ENCODE results near the gene NMNAT2. TPM values are rescaled to one million over a fixed set of nuclear protein-coding genes. Genes with fewer than 3 reads are reported as not detected.
A peak's percentile ranks its signal among the peaks of the same experiment; 100 is the strongest.
"Not testable (repeated sequence)": the region's sequence is repeated elsewhere in the genome, so short reads cannot be mapped to it uniquely, and the experiment has no call there.

The NMNAT2 gene
- total and polyA plus RNA-seq, 12 donors, result 0.23 to 5.8 (median 2.1) TPM

- DNase-seq, result no peak
- Histone ChIP-seq H3K27me3 (no peaks in the 10 kb centered on the region), H3K36me3 (no peaks in the 10 kb centered on the region), H3K4me1 (peaks cover 0 to 10% (median 0%) of the 10 kb centered on the region in 9 donors), H3K4me3 (no peak overlapping the region), H3K9me3 (peaks cover 0 to 5% (median 0%) of the 10 kb centered on the region in 11 donors), H3K27ac (no peak overlapping the region)
- ATAC-seq, result peak in 4 of 8 donors; percentile 49 to 83 (median 59)
- intact Hi-C loops (cut with DNase I), result no loop called here
- no peak for TF ChIP-seq CTCF (IDR thresholded peaks at IDR 0.05)
- WGBS, 2 donors, result 13 to 23% methylated on average over 1 of the region's 1 CpG
Observed at GRCh38 chr1:183433703-183434102, 15.5 kb upstream of the NMNAT2 start.

GRCh38 chr1:183432548-183432875, 14.3 kb upstream of the NMNAT2 start:
- no peak for TF ChIP-seq CTCF (IDR thresholded peaks at IDR 0.05)
- WGBS, 2 donors, result 70 to 76% methylated on average over 2 of the region's 2 CpGs
- no peaks in the 10 kb centered on the region for H3K36me3 ChIP-seq
- DNase-seq (no peak), ATAC-seq (no peak)
- intact Hi-C loops (cut with DNase I), result no loop called here
- no peak overlapping the region for H3K27ac ChIP-seq
- peaks cover 0 to 5% (median 0%) of the 10 kb centered on the region in 11 donors for H3K9me3 ChIP-seq
- H3K27me3 ChIP-seq, result no peaks in the 10 kb centered on the region
- H3K4me3 ChIP-seq, result no peak overlapping the region
- peaks cover 0 to 10% (median 0%) of the 10 kb centered on the region in 9 donors for H3K4me1 ChIP-seq

- no peak for TF ChIP-seq CTCF (IDR thresholded peaks at IDR 0.05)
- Histone ChIP-seq H3K27ac (no peak overlapping the region), H3K9me3 (peaks cover 0 to 5% (median 0%) of the 10 kb centered on the region in 11 donors), H3K4me3 (no peak overlapping the region), H3K27me3 (no peaks in the 10 kb centered on the region), H3K36me3 (no peaks in the 10 kb centered on the region), H3K4me1 (peaks cover 0 to 10% (median 0%) of the 10 kb centered on the region in 9 donors)
- ATAC-seq (no peak), DNase-seq (no peak)
- WGBS, 2 donors, result 91 to 92% methylated on average over 4 of the region's 4 CpGs
- intact Hi-C loops (cut with DNase I), result no loop called here
Observed at GRCh38 chr1:183431840-183432547, 13.8 kb upstream of the NMNAT2 start.

- H3K27ac ChIP-seq; intact Hi-C loops (cut with DNase I); H3K9me3 ChIP-seq; H3K4me1 ChIP-seq; ATAC-seq; H3K36me3 ChIP-seq; H3K4me3 ChIP-seq; DNase-seq; H3K27me3 ChIP-seq: not testable (repeated sequence)
- 25 to 43% methylated on average over 2 to 3 of the region's 3 CpGs for WGBS, 2 donors
Observed at GRCh38 chr1:183427591-183427990, 9.4 kb upstream of the NMNAT2 start.

GRCh38 chr1:183424691-183425090, 6.5 kb upstream of the NMNAT2 start:
- intact Hi-C loops (cut with DNase I), result no loop called here
- TF ChIP-seq CTCF (IDR thresholded peaks at IDR 0.05), result no peak
- no peak for DNase-seq
- Histone ChIP-seq H3K4me1 (no peaks in the 10 kb centered on the region), H3K27me3 (peaks cover 0 to 38% (median 22%) of the 10 kb centered on the region in 7 donors), H3K4me3 (no peak overlapping the region), H3K36me3 (no peaks in the 10 kb centered on the region), H3K27ac (no peak overlapping the region), H3K9me3 (peaks cover 0 to under 1% (median 0%) of the 10 kb centered on the region in 11 donors)
- no peak for ATAC-seq
